HuH-7.5 (cell line): Measurements from ENCODE around the gene PRR20G.

Source experiments
- DNase-seq: peaks from one replicate; pipeline ENCODE4 v3.0.0; 2011; ENCODE audit warnings: low spot score

Gene PRR20G

GRCh38 chr3:127263586-127264231, 24.1 kb downstream of the PRR20G start:
- no peak for DNase-seq

DNA sequence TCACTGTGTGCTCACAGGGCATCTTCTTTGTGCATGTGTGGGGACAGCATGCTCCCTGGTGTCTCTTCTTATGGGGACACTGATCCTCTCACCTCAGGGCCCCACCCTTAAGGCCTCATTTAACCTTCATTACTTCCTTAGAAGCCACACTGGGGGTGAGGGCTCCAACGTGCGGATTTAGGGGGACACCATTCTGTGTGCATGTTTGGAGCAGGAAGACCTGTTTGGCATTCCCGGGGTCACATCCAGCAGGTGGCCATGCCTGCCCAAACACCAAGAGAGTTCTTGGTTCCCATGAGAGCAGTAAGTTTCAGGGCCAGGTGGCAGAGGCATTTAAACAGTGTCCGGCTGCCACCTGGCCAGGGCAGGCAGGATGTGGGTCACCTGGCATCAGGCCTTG, 24.8 kb downstream of the PRR20G start:
- no peak for DNase-seq

GRCh38 chr3:127262533-127262932, 25.3 kb downstream of the PRR20G start:
- no peak for DNase-seq

- DNase-seq: no peak
Measured at GRCh38 chr3:127261925-127262324, 25.9 kb downstream of the PRR20G start.

GRCh38 chr3:127260826-127261555, 26.9 kb downstream of the PRR20G start:
- DNase-seq: no peak

DNA sequence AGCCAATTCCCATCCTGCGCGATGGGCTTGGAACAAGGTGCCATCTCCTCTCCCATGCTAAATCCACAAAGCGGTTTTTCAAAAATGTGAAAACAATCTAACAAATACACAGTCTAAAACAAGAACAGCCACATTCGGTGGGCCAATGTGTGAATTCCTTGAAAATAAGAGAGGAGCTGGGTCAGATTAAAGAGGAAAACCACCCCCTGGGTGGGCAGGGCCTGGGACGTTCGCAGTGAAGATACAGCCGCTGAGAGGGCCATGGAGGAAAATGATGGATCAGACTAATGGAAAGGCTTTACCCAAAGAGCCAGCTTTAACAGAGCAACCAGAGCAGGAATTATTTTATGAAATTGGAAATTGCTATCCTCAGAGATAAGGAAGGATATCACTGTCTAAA, 27.4 kb downstream of the PRR20G start:
- no peak for DNase-seq

GRCh38 chr3:127259882-127260281, 28.0 kb downstream of the PRR20G start:
- DNase-seq: no peak

DNA sequence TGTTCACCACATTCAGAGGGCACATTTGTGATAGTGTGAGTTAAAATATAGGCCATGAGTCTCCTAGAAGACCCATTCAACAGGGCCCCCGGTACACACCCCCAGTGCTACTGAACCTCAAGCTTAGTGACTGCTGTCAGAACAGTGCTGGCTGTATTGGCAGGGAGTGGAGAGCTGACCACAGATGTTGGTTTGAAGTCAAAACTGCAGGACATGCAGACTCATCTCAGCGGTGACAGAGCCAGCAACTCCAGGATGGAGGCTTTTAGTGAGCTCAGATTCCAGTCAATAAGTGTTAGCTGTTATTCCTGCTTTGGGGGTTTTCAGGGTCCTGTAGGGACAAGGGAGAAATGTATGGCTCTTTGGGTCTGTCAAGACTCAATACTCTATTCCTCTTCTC, 29.1 kb downstream of the PRR20G start:
- DNase-seq: no peak

DNA sequence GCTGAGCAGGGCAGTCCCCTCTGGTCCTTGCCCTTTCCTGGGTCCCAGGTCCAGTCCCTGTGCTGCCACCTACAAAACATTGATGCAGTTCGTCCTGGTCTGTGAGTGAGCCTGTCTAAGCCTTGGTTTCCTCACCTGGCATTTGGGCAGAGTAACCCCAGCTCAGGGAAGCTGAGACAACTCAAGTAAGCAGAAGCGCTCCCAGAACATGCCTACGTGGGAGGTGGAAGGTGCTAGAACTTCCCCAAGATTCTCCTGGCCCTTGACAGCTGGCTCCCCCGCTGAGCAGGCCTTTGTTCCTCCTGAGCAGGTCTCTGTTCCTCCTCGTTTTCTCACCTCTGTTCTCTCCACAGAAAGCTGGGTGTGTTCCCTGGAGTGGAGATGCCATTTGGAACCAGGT, 30.5 kb downstream of the PRR20G start:
- no peak for DNase-seq

GRCh38 chr3:127256733-127257271, 31.0 kb downstream of the PRR20G start:
- no peak for DNase-seq

DNA sequence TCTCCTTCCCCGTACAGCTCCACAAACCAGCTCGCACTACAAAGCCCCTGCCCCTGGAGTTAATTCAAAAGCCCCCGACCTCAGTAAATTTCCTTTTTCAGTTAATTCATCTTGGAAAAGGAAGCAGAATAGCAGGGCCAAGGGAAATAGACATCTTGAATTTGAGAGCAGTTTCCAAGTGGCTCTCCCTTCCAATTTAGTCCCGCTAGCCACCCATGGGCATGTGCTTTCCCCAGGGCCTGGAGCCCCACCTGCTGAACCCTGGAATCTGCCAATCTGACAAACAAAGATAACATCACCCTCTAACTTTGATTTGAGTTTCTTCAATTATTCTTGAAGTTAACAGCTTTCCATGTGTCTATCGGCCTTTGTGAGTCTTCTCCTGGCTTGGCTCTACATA, 31.7 kb downstream of the PRR20G start:
- DNase-seq: no peak

DNA sequence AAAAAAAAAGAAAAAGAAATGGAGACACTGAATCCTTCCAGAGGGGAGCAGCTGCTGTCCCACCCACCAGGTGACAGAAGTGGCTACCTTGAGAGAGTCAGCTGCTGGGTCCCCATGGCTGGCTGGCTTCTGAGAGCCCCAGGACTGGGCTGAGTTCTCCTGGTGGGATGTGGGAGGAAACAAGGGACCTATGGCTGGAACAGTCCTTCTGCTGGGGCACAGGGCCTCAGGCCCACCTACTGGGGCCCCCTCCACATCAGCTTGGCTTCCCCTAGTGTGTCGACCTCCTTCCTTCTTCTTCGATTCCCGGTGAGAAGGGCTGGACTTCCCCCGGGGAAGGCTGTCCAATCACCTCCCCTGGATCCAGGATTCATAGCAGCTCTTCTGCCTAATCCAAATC, 32.3 kb downstream of the PRR20G start:
- DNase-seq: no peak

GRCh38 chr3:127254730-127255129, 33.1 kb downstream of the PRR20G start:
- DNase-seq: peak; percentile 30

GRCh38 chr3:127254033-127254644, 33.7 kb downstream of the PRR20G start:
- DNase-seq: no peak

- DNase-seq: no peak
Measured at GRCh38 chr3:127253491-127253890, 34.4 kb downstream of the PRR20G start.

- DNase-seq: no peak
Measured at GRCh38 chr3:127252446-127252845, 35.4 kb downstream of the PRR20G start.

GRCh38 chr3:127250032-127250431, 37.8 kb downstream of the PRR20G start:
- DNase-seq: no peak

GRCh38 chr3:127247292-127247691, 40.6 kb downstream of the PRR20G start:
- no peak for DNase-seq

DNA sequence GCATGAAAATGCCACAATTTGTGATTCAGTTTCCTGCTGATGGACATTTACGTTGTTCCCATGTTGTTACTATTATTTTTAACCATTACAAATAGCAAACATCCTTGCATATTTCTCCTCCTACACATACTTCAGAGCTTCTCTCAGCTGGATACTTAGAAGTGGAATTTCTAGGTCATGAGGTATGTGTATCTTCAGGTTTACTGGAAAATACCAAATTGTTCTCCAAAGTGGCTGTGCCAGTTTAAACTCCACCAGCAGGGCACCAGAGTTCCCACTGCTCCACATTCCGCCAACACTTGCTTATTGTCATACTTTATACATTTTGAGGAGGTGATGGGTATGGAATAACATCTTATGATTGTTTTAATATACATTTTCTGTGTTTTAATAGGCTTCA, 49.2 kb downstream of the PRR20G start:
- no peak for DNase-seq

- DNase-seq: no peak
Measured at GRCh38 chr3:127237835-127238234, 50.0 kb downstream of the PRR20G start.

- DNase-seq: no peak
Measured at GRCh38 chr3:127235706-127236105, 52.1 kb downstream of the PRR20G start.

GRCh38 chr3:127234778-127235177, 53.1 kb downstream of the PRR20G start:
- no peak for DNase-seq
